Measurements from ENCODE around the gene BMF.
"Not testable (repeated sequence)": the region's sequence is repeated elsewhere in the genome, so short reads cannot be mapped to it uniquely, and the experiment has no call there.

BMF gene

GRCh38 chr15:40108855-40109735 lies at the start of gene BMF:
Gene BMF, minus strand, starts transcription at chr15:40108879. Its CDS starts 2,793 bp downstream, at chr15:40106086.
- peak; percentile 81 for DNase-seq

- no peak for DNase-seq
Measured at GRCh38 chr15:40157778-40158447, 49.2 kb upstream of the BMF start.

GRCh38 chr15:40155270-40155910 lies 46.7 kb upstream of the BMF start:
- DNase-seq: no peak

GRCh38 chr15:40154821-40155220 lies 46.1 kb upstream of the BMF start:
- not testable (repeated sequence) for DNase-seq

- no peak for DNase-seq
Measured at GRCh38 chr15:40151991-40152390, 43.3 kb upstream of the BMF start.

DNA sequence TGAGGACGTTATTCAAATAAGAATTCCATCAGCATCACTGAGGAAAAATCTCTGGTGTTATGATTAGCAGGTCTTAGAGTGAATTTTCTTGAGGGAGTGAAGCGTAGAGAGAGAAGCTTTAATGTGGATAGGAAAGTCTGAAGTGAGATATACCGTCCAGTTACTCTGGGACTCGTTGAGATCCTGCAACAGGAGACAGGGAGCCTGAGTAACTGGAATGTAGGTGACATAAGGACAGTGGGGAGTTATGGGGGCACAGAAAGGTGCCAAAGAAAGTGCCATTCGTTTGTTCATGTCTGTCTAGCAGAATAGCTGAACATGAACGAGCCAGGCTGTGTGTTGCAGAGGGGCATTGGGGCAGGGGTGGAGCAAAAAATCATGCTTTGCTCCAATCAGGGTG lies 42.8 kb upstream of the BMF start:
- no peak for DNase-seq

- DNase-seq: no peak
Measured at GRCh38 chr15:40150163-40150925, 41.7 kb upstream of the BMF start.

GRCh38 chr15:40149339-40149738 lies 40.7 kb upstream of the BMF start:
- DNase-seq: no peak

- DNase-seq: no peak
Measured at GRCh38 chr15:40146037-40146436, 37.4 kb upstream of the BMF start.

DNA sequence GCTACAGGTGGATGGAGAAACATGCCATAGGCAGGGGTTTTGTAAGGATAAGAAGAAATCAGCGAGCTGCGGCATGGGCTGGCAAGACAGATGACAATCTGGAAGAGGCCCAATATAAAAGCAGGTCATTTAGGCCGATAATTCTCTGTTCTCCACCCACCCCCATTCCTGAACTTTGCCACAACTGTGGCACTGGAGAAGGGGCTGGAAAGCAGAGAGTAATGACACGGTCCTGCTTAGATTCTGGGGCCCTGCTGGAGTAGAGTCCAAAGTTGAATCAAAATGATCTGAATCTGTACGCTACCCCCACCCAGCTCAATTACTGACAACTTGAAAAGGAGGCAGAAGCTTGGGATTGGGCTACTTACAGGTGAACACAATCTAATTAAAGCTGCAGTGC lies 33.7 kb upstream of the BMF start:
- no peak for DNase-seq

GRCh38 chr15:40138201-40138570 lies 29.5 kb upstream of the BMF start:
- not testable (repeated sequence) for DNase-seq

DNA sequence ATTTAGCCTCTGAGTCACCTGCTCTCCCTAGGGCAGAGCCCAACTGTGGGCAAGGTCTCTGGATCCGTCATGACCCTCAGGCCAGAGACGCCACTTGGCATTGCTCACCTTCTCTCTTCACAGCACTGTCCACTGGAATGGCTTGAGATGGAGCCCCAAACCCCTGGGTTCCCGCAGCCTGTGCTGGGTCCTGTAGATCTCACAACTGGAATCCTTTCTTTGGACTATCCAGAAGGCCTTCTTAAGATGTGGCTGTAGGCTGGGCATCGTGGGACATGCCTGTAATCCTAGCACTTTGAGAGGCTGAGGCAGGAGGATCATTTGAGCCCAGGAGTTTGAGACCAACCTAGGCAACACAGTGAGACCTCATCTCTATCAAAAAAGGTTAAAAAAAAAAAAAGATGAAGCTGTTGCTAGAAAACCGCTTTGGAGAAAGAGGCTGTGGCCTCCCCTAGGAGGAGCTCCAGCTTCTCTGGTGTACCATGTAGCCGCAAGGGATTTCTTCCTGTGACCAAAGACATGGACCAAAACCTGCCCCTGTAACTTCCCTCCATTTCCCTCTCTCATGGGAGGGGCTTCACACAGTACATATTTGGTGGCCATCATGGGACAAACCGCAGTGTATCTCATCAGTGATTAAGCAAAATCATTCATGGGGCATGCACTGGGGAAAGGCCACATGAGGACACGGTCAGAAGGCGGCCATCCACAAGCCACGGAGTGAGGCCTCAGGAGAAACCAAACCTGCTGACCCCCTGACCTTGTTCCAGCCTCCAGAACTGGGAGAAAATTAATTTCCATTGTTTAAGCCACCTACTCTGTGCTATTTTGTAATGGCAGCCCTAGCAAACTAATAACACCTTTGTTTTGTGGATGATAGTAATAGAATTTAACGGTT lies 28.9 kb upstream of the BMF start:
- DNase-seq: no peak

- DNase-seq: no peak
Measured at GRCh38 chr15:40136470-40137302, 28.0 kb upstream of the BMF start.

DNA sequence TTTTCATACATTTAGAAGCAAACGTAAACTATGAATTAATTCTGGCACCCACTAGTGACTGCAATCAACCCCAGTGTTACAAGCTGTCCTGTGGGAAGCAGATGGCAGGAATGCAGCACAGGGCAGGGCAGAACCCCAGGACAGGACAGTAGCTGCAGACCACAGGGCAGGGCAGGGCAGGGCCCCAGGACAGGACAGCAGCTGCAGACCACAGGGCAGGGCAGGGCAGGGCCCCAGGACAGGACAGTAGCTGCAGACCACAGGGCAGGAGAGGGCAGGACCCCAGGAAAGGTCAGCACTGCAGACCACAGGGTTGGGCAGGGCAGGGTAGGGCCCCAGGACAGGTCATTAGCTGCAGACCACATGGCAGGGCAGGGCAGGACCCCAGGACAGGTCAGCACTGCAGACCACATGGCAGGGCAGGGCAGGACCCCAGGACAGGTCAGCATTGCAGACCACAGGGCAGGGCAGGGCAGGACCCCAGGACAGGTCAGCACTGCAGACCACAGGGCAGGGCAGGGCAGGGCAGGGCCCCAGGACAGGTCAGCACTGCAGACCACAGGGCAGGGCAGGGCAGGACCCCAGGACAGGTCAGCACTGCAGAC lies 27.3 kb upstream of the BMF start:
- not testable (repeated sequence) for DNase-seq

- DNase-seq: no peak
Measured at GRCh38 chr15:40134885-40135284, 26.2 kb upstream of the BMF start.

GRCh38 chr15:40133544-40133943 lies 24.9 kb upstream of the BMF start:
- no peak for DNase-seq

DNA sequence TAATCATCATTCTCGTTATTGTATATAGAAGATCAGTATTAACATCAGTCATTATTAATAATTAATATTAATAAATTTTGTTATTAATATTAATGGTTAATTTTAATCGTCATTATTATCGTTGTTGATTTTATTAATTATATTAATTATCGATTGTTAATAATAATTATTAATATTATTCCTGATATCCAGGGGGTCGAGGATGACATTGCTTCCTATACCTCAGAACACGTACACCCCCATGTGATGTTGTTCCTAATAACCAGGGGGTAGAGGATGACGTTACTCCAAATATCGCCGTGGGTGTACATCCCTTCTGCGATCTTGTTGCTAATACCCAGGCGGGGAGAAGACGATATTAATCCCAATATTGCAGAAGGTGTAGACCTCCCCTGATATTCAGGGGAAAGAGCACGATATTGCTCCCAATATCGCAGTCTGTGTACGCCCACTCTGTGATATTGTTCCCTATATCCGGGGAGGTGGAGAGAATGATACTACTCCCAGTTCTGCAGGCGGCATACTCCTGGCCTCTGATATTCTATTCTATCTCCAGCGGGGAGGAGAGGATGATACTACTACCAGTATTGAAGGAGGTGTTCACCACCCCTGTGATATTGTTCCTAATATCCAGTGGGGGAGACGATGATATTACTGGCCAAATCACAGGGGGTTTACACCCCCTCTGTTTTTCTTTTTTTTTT lies 22.3 kb upstream of the BMF start:
- no peak for DNase-seq

DNA sequence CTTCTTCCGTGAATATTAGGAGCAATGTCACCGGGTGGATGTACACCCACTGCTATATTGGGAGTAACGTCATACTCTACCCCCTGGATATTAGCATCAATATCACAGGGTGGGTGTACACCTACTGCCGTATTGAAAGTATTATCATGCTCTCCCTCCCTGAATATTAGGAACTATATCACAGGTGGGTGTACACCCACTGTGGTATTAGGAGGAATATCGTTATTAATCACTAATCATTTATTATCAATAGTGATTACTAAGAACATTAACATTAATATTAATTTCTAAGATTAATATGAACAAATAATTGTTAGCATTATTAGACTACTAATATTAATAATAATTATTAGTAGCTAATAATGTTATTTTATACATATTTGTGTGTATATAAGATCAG lies 21.4 kb upstream of the BMF start:
- no peak for DNase-seq

DNA sequence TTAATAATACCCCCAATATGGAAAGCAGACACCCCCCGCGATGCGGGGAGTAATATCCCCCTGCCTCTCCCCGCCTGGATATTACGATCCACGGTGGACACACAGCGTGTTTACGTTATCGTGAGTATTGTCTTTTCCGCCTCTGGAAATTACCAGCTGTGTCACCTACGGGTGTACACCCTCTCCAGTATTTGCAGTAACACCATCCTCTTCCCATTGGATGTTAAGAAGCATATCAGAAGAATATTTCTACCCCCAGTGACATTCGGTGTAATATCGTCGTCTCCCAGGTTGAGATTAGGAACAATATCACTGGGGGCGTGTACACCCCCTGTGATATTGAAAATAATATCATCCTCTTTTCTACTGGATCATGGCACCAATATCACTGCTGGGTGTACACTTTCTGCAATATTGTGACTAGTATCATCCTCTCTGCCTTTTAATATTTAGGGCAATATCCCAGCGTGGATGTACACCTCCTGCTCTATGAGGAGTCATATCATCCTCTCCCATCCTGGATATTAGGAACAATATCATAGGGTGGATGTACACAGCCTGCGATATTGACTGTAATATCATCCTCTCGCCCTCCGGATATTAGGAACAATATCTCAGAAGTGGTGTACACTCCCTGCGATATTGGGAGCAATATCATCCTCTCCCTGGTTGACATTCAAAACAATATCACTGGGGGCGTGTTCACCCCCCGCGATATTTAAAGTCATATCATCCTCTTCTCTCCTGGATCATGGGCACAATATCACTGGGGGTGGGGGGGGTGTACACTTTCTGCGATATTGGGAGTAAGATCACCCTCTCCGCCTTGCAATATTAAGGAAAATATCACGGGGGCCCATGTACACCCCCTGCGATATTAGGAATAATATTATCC lies 20.3 kb upstream of the BMF start:
- no peak for DNase-seq

Measured in NCI-H1417 treated with DMSO at 0.1 percent for 48 hours (cell line).